C1 segment of cervical spinal cord (tissue), 14 donors: ENCODE data around the gene YPEL4.

Experiments used
- DNase-seq, 14 donors: peaks; one replicate each; lab custom pipeline; 2025; lab: John Stamatoyannopoulos, UW

The YPEL4 gene

GRCh38 chr11:57634311-57634710, 15.4 kb downstream of the YPEL4 start:
- no peak for DNase-seq

- DNase-seq: no peak
Observed at GRCh38 chr11:57633394-57634070, 16.2 kb downstream of the YPEL4 start.

- DNase-seq: no peak
Observed at GRCh38 chr11:57632116-57632515, 17.6 kb downstream of the YPEL4 start.

GRCh38 chr11:57630171-57630570, 19.5 kb downstream of the YPEL4 start:
- DNase-seq: no peak

- no peak for DNase-seq
Observed at GRCh38 chr11:57626895-57627294, 22.8 kb downstream of the YPEL4 start.

- no peak for DNase-seq
Observed at GRCh38 chr11:57624864-57625263, 24.8 kb downstream of the YPEL4 start.

GRCh38 chr11:57622263-57622662, 27.4 kb downstream of the YPEL4 start:
- DNase-seq: no peak

GRCh38 chr11:57620467-57620866, 29.2 kb downstream of the YPEL4 start:
- no peak for DNase-seq

- DNase-seq: no peak
Observed at GRCh38 chr11:57619331-57619730, 30.4 kb downstream of the YPEL4 start.

- DNase-seq: no peak
Observed at GRCh38 chr11:57618438-57618837, 31.3 kb downstream of the YPEL4 start.

- DNase-seq: no peak
Observed at GRCh38 chr11:57616595-57616994, 33.1 kb downstream of the YPEL4 start.

GRCh38 chr11:57615308-57615707, 34.4 kb downstream of the YPEL4 start:
- no peak for DNase-seq

GRCh38 chr11:57614234-57614772, 35.4 kb downstream of the YPEL4 start:
- no peak for DNase-seq

- no peak for DNase-seq
Observed at GRCh38 chr11:57610170-57610569, 39.5 kb downstream of the YPEL4 start.

- DNase-seq: no peak
Observed at GRCh38 chr11:57605028-57605420, 44.7 kb downstream of the YPEL4 start.

- no peak for DNase-seq
Observed at GRCh38 chr11:57604296-57605027, 45.2 kb downstream of the YPEL4 start.

GRCh38 chr11:57601297-57601696, 48.4 kb downstream of the YPEL4 start:
- no peak for DNase-seq

GRCh38 chr11:57599381-57599780, 50.3 kb downstream of the YPEL4 start:
- no peak for DNase-seq

GRCh38 chr11:57598831-57599155, 50.9 kb downstream of the YPEL4 start:
- DNase-seq: no peak

- DNase-seq: peak in 13 of 14 donors; percentile 11 to 85 (median 37)
Observed at GRCh38 chr11:57597916-57598830, 51.5 kb downstream of the YPEL4 start.

GRCh38 chr11:57597461-57597915, 52.2 kb downstream of the YPEL4 start, which contains the start of gene SERPING1:
Gene SERPING1 (plus strand): TSS chr11:57597685. CDS start chr11:57598271, 586 bp downstream.
- DNase-seq: peak in 8 of 14 donors; percentile 20 to 85 (median 34)
